HG03280 (cell line): ENCODE measurements around the gene HSPG2.

ENCODE experiments used
- ATAC-seq: cut with Tn5 transposase; IDR thresholded peaks from one replicate; pipeline ENCODE4 v1.9.1; 2021; ENCODE audit warnings: mild to moderate bottlenecking, moderate library complexity; ENCODE audit not compliant: unreplicated experiment

The HSPG2 gene

DNA sequence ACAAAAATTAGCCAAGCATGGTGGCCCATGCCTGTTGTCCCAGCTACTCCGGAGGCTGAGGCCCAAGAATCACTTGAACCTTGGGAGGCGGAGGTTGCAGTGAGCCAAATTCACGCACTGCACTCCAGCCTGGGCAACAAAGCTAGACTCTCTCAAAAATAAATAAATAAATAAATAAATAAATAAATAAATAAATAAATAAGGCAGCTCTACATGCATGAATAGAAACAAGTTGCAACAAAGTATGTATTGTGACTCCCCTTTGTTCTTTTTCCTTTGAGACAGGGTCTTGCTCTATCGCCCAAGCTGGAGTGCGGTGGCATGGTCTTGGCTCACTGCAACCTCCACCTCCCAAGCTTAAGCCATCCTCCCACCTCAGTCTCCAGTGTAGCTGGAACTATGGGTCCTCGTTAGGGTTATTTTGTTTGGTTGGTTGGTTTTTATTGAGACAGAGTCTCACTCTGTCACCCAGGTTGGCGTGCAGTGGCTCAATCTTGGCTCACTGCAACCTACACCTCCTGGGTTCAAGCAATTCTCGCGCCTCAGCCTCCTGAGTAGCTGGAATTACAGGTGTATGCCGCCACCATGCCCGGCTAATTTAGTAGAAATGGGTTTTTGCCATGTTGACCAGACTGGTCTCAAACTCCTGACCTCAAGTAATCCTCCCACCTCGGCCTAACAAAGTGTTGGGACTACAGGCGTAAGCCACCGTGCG is 162.1 kb downstream of the HSPG2 start:
- ATAC-seq: no peak

DNA sequence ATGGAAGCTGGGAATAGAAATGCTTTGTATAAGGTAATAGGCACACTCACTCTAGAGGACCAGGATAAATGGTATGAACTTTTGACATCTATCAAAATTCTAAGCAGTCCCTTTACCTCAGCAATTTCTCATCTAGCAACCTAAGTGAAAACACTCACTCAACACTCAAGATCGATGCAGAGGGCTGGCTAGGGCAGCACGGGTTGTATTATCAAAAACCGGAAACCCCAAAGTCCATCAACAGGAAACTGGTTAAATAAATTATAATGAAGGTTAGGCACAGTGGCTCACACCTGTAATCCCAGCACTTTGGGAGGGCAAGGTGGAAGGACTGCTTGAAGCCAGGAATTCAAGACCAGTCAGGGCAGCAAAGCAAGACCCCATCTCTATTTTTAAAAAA is 163.5 kb downstream of the HSPG2 start:
- ATAC-seq: no peak
